ENCODE measurements around the gene GRK6. TPM values are rescaled to one million over a fixed set of nuclear protein-coding genes. Genes with fewer than 3 reads are reported as not detected.
A peak's percentile ranks its signal among the peaks of the same experiment; 100 is the strongest.

GRK6 gene
- total RNA-seq, 1 donor, result 75.2 TPM

DNA sequence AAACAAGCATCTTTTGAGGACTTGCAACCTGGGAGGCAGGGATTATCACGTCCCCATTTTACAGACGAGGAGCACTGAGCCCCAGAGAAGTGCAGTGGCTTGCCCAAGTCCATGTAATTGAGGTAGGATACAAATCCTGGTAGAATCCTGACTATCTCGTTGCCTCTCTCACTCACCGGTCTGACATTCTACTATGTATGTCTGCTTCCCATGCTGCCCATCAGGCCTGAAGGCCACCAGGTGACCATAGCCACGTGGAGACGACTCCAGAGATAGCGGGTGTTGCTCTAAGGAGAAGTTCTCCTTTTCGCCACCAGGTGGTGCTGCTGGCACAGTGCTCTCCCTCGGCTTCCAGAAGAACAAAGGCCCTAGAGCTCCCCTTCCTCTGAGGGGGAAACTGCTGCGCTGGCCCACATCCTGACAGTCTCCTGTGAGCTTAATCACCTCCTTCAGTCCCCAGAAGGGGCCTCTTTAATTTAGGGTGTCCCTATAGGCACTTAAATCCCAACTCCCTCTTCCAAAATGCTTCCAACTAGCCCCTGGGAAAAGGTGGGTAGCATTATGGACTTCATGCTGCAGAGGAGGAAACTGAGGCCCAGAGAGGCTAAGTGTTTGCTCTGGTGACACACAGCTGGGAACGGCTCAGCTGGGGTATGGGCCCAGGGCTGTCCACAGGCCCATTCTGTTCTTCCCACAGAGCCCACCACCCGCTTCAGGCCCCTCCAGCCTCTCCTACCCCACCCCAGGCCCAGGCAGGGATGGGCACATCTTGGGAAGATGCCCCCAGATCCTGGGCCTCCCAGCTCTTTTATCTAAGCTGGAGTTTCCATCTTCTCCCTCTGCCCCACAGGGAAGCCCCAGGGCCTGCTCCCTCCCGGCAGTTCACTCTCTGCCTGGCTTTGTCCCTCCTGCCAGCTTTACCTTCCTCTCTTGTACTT is 35.8 kb upstream of the GRK6 start:
- Histone ChIP-seq H3K27me3 (ENCODE audit: insufficient read depth, low read length) (no peaks in the 10 kb centered on the region), H3K4me3 (ENCODE audit: low read length) (no peak overlapping the region), H3K4me1 (ENCODE audit: insufficient read depth, low read length) (peaks cover 50% of the 10 kb centered on the region), H3K9me3 (ENCODE audit: low read depth, low read length) (no peaks in the 10 kb centered on the region)

DNA sequence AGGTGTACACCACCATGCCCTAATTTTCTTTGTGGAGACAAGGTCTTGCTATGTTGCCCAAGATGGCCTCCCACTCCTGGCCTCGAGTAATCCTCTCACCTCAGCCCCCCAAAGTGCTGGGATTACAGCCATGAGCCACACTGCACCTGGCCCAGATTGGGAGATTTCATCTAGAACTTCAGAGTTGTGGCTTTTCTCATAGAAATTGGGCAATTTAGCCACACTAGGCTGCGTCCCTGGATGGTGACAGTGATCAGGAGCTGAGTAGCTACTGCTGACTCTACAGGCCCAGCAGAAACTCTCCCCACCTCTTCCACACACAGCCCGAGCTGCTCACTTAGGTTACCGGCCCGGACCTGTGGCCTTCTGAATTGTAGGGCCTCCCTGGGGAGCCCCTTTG is 33.7 kb upstream of the GRK6 start:
- no peaks in the 10 kb centered on the region for H3K27me3 ChIP-seq (ENCODE audit: insufficient read depth, low read length)
- H3K9me3 ChIP-seq (ENCODE audit: low read depth, low read length), result no peaks in the 10 kb centered on the region
- H3K4me3 ChIP-seq (ENCODE audit: low read length), result no peak overlapping the region
- peaks cover 48% of the 10 kb centered on the region for H3K4me1 ChIP-seq (ENCODE audit: insufficient read depth, low read length)

DNA sequence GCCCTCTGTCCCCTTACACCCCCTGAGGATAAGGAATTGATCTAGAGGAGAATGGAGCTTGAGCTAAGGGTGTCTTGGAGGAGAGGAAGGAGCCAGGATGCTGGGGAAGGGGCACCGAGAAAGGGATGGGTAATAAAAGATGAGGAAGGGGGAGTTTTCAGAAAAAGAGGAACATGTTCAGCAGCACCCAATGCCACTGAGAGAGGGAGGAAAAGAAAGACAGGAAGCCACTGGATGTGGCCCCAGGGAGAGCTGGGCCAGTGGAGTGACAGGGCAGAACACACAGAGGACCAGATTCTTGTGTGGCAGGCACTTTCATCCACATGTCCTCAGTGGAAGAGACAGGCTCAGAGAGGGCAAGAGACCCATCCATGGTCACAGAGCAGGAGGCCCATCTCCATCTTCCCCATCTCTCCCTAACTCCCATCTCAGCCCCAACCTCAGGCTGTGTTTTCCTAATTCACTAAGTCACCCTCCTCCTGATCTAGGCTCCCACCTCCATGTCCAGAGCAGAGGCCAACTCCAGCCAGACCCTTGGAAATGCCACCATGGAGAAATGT is 33.2 kb upstream of the GRK6 start:
- Histone ChIP-seq H3K4me1 (ENCODE audit: insufficient read depth, low read length) (peaks cover 44% of the 10 kb centered on the region), H3K4me3 (ENCODE audit: low read length) (no peak overlapping the region), H3K27me3 (ENCODE audit: insufficient read depth, low read length) (no peaks in the 10 kb centered on the region), H3K9me3 (ENCODE audit: low read depth, low read length) (no peaks in the 10 kb centered on the region)

DNA sequence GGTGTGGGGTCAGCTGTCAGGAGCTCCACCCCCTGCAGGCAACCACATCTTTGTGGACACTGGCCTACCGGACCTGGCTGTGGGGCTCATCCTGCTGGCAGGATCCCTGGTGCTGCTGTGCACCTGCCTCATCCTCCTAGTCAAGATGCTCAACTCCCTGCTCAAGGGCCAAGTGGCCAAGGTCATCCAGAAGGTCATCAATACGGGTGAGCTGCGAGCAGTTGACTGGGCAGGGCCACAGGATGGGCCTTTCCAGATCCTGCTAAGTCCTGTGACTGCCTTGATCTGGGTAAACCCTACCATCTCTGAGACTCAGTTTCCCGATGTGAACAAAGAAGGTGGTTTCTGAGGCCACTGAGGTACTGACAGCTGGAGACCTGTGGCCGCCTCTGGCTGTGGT is 32.5 kb upstream of the GRK6 start:
- Histone ChIP-seq H3K4me3 (ENCODE audit: low read length) (no peak overlapping the region), H3K27me3 (ENCODE audit: insufficient read depth, low read length) (no peaks in the 10 kb centered on the region), H3K4me1 (ENCODE audit: insufficient read depth, low read length) (peaks cover 37% of the 10 kb centered on the region), H3K9me3 (ENCODE audit: low read depth, low read length) (no peaks in the 10 kb centered on the region)

DNA sequence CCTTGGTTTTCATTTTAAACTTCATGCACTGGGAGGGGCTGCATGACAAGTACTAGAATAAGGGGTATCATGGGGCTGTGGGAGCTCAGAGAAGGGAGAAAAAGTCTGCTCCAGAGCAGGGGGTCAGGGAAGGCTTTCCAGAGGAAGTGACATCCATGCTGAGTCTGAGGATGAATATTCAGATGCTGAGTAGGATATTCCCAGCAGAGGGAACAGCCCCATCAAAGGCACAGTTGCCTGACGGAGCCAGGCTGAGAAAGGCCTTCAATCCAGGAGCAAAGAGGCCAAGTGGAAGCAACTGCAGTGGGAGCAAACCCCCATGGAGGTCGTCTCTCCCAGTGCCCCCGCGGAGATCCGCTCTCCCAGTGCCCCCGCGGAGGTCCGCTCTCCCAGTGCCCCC is 30.4 kb upstream of the GRK6 start:
- Histone ChIP-seq H3K4me1 (ENCODE audit: insufficient read depth, low read length) (peaks cover 17% of the 10 kb centered on the region), H3K9me3 (ENCODE audit: low read depth, low read length) (no peaks in the 10 kb centered on the region), H3K4me3 (ENCODE audit: low read length) (no peak overlapping the region), H3K27me3 (ENCODE audit: insufficient read depth, low read length) (peaks cover 18% of the 10 kb centered on the region)

DNA sequence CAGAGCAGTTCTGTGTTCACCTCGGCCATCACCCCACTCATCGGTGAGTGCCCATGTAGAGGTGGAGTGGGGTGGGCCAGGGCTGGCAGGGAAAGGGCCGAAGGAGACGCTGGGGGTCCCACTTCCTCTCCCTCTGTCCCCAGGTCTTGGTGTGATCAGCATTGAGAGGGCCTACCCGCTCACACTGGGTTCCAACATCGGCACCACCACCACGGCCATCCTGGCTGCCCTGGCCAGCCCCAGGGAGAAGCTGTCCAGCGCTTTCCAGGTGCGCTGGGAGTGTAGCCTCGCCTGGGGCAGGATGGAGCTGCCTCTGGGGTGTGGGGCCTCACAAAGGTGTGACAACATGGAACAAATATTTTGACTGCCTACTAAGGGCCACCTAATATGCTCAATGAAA is 29.7 kb upstream of the GRK6 start:
- H3K9me3 ChIP-seq (ENCODE audit: low read depth, low read length), result no peaks in the 10 kb centered on the region
- H3K4me3 ChIP-seq (ENCODE audit: low read length), result no peak overlapping the region
- peaks cover 17% of the 10 kb centered on the region for H3K4me1 ChIP-seq (ENCODE audit: insufficient read depth, low read length)
- peaks cover 26% of the 10 kb centered on the region for H3K27me3 ChIP-seq (ENCODE audit: insufficient read depth, low read length)

DNA sequence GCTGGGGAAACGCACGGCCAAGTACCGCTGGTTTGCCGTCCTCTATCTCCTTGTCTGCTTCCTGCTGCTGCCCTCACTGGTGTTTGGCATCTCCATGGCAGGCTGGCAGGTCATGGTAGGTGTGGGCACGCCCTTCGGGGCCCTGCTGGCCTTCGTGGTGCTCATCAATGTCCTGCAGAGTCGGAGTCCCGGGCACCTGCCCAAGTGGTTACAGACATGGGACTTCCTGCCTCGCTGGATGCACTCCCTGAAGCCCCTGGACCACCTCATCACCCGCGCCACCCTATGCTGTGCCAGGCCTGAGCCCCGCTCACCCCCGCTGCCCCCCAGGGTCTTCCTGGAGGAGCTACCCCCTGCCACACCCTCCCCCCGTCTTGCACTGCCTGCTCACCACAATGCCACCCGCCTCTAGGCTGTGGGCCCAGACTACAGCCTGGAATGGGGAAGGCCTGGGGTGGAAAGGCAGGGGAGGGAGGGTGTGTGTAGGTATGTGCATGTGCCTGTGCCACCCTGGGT is 28.5 kb upstream of the GRK6 start:
- peaks cover 37% of the 10 kb centered on the region for H3K27me3 ChIP-seq (ENCODE audit: insufficient read depth, low read length)
- no peak overlapping the region for H3K4me3 ChIP-seq (ENCODE audit: low read length)
- peaks cover 23% of the 10 kb centered on the region for H3K4me1 ChIP-seq (ENCODE audit: insufficient read depth, low read length)
- no peaks in the 10 kb centered on the region for H3K9me3 ChIP-seq (ENCODE audit: low read depth, low read length)

DNA sequence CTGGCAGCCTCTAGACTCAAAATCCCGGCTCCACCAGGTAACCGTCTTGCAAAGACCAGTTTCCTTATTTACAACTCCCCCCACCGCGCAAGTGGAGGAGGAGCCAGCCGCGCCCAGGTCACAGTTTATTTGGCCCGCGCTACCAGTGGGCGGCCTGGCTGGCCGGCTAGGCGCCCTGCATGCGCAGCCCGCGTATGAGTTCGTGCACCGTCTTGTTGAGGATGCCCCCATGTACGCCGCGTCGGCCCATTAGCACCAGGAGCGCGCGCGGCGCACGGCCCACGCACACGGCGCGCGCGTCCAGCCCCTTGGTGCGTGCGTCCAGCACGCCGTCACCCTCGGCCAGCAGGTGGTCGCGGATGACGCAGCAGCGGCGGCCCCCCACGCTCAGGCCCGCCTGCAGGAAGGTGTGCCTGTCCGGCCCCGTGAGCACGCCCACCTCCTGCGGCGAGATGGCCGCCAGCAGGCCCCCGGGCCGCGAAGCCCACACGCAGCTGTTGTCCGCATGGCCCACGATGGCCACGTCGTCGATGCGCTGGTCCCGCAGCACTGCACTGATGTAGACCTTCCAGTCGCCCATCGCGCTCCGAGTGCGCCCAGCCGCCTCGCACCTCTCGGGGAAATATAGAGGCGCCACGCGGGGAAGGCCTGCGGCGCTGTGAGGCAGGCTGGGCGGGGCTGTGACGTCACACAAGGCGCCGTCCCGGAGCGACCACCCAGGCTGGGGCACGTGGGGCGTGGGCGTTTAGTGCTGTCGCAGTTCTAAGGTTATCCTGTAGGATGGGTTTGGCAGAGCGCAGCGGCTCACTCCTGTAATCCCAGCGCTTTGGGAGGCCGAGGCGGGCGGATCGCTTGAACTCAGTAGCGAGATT is 26.2 kb upstream of the GRK6 start, which contains the start of gene PFN3:
TSS of gene PFN3 (minus strand) at position 665 of the 872 bp plus-strand sequence. CDS start at position 580, 85 bp downstream.
- no peak within 1 kb of the TSS for H3K4me3 ChIP-seq (ENCODE audit: low read length)
- peaks cover 44% of the 10 kb centered on the region for H3K27me3 ChIP-seq (ENCODE audit: insufficient read depth, low read length)
- H3K9me3 ChIP-seq (ENCODE audit: low read depth, low read length), result no peaks in the 10 kb centered on the region
- peaks cover 33% of the 10 kb centered on the region for H3K4me1 ChIP-seq (ENCODE audit: insufficient read depth, low read length)

DNA sequence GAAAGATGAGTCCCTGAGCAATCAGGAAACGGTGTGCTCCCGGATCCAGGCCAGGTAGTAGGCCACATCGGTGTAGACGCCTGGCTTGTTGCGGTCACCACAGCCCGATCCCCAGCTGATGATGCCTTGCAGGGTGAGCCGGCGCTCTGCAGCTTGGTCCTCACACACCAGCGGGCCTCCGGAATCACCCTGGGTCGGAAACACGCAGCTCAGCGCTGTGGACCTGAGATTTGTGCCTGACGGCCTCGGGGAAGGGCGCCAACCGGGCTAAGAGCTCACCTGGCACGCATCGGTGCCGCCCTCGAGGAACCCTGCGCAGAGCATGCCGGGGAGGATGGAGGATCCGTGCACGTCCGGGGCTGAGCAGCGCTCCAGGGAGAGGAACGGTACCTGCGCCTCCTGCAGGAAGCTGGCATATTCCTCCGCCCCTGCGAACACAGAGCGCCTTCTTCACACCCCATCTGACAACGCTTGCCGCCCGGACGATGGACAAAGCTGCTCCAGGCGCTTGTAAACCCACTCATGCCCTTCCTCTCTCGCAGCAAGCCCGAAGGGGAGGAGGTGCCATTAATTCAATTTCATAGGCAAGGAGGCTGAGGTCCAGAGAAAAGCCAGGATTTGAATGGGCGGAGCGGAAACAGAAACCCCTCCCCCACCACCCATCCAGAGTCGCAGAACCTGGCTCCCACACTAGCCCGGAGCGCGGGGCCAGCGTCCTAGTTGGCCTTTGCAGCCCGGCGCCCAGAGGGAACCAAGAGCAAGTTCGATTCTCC is 24.0 kb upstream of the GRK6 start:
- peaks cover 44% of the 10 kb centered on the region for H3K27me3 ChIP-seq (ENCODE audit: insufficient read depth, low read length)
- no peaks in the 10 kb centered on the region for H3K9me3 ChIP-seq (ENCODE audit: low read depth, low read length)
- H3K4me3 ChIP-seq (ENCODE audit: low read length), result no peak overlapping the region
- peaks cover 49% of the 10 kb centered on the region for H3K4me1 ChIP-seq (ENCODE audit: insufficient read depth, low read length)

DNA sequence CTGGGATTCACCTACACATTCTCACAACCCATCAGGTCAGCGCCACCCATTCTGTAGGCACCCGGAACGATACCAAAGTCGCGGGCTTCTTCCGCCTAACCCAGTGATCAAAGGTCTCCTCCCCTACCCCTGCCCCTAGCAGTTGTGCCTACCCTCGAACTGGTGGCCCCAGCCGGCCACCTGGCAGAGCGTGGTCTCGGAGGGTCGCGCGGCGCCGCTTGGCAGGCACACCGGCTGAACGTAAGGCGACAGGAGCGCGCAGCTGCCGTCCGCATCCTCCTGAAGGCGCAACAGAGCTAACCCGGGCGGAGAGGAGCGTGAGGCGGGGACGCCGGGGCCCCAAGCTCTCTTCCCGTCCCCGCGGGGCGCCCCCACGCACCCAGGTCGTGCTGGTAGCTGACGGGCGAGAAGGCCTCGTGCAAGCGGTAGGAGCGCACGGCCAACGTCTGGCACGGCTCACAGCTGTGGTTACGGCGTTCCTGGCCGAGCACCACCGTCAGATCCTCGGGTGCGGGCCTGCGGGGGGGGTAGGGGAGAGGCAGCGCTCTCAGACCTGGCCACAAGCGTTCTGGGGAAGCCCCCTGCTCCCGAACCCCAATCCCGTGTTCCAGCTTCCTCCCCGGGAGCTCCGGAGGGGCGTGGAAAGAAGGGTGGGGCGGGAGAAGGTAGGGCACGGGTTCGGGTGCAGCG is 23.2 kb upstream of the GRK6 start:
- Histone ChIP-seq H3K9me3 (ENCODE audit: low read depth, low read length) (no peaks in the 10 kb centered on the region), H3K27me3 (ENCODE audit: insufficient read depth, low read length) (peaks cover 44% of the 10 kb centered on the region), H3K4me3 (ENCODE audit: low read length) (no peak overlapping the region), H3K4me1 (ENCODE audit: insufficient read depth, low read length) (peaks cover 49% of the 10 kb centered on the region)

DNA sequence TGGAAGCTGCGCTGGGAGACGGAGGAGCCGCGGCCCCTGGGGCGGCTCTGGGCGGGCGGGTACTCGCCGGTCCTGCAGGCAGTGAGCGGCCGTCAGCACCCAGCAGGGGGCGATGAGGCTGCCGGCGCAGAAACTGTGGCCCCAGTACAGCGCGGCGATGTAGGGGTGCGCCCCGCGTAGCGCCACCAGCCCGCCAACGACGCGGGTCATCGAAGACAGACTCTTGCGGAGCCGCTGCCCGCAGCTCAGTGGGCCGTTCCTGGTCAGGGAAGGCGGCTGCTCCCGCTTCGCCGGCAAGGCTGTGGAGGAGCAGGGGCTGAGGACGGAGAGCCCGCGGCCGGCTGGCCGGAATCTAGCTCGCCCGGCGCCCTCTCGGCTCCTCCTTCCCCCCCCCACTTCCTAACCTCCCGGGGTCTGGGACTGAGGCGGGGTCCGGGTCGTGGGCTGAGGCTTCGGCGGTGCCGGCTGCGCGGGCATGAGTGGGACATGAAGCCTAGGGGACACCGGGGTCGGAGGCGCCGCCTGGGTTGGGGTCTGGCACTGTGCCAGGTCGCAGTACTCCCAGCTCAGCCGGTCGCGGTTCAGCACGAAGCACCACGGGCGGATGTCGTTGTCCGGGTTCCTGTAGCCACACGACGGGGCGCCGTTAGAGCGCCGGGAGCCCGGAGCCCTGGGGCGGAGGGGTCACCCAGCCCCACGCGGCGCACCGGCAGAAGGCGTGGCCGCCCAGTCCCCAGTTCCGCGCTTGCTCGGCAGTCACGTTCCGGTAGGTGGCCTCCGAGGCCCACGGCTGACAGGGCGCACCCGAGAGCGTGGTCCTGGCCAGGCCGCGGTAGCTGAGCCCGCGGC is 22.5 kb upstream of the GRK6 start:
- Histone ChIP-seq H3K27me3 (ENCODE audit: insufficient read depth, low read length) (peaks cover 44% of the 10 kb centered on the region), H3K9me3 (ENCODE audit: low read depth, low read length) (no peaks in the 10 kb centered on the region), H3K4me1 (ENCODE audit: insufficient read depth, low read length) (peaks cover 49% of the 10 kb centered on the region), H3K4me3 (ENCODE audit: low read length) (peak overlapping the region; percentile 30)

DNA sequence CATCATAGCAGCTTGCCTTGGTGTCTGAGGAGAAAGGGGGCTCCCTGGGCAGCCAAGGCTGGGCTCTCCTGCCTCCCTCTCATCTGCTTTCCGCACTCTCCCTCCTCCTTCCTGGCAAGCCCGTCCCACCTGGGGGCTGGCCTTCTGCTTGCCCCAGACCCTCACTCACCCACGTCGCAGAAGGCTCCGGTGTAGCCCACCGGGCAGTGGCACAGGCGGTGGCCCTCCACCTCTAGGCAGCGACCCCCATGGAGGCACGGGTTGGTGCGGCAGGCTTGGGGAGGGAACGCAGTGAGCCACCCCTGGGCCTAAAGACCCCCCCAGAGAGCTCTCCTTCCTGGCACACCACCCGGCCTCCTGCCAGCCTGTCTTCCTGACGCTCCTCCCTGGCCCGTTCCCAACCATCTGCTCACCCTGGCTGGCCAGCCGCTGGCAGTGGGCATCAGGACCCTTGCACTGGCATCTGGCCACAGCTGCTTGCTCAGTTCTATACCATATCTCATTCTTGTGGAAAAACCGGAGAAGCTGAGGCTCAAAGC is 21.8 kb upstream of the GRK6 start:
- H3K4me3 ChIP-seq (ENCODE audit: low read length), result no peak overlapping the region

DNA sequence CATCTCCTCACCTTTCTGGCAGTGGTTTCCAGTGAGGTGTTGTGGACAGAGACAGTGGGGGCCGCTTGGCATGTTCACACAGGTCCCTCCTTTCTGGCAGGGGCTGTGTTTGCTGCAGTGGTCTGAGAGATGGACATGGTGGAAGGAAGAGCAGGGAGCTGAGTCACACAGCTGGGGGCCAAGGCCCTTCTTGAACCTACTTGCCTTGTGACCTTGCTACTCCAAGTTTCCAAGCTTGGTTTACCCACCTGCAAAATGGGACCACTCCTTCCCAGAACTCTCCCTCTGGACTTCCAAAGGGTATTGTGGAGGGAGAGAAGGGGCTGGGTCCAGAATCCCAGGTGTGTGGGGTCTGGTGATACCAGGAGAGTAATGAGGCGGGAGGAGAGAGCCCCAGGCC is 21.2 kb upstream of the GRK6 start:
- peaks cover 50% of the 10 kb centered on the region for H3K4me1 ChIP-seq (ENCODE audit: insufficient read depth, low read length)
- no peaks in the 10 kb centered on the region for H3K9me3 ChIP-seq (ENCODE audit: low read depth, low read length)
- H3K27me3 ChIP-seq (ENCODE audit: insufficient read depth, low read length), result peaks cover 33% of the 10 kb centered on the region
- no peak overlapping the region for H3K4me3 ChIP-seq (ENCODE audit: low read length)

More for the DNA sequence above, 21.8 kb upstream of the GRK6 start:
- Histone ChIP-seq H3K27me3 (ENCODE audit: insufficient read depth, low read length) (peaks cover 38% of the 10 kb centered on the region), H3K4me1 (ENCODE audit: insufficient read depth, low read length) (peaks cover 49% of the 10 kb centered on the region), H3K9me3 (ENCODE audit: low read depth, low read length) (no peaks in the 10 kb centered on the region)

Measured in mononuclear cell (primary cell).